ENCODE data around the gene PCED1A.
"Not testable (repeated sequence)": the region's sequence is repeated elsewhere in the genome, so short reads cannot be mapped to it uniquely, and the experiment has no call there.

PCED1A gene

GRCh38 chr20:2838170-2838797 lies 2.2 kb downstream of the PCED1A start:
- H3K4me3 ChIP-seq (ENCODE audit: low read length) = no peak overlapping the region
- no peak for DNase-seq (ENCODE audit: low read depth)
- no peak for TF ChIP-seq CTCF (IDR thresholded peaks at IDR 0.05; ENCODE audit: insufficient read depth, low read depth, low read length, missing control alignments)

GRCh38 chr20:2837221-2837960 lies 3.1 kb downstream of the PCED1A start:
- TF ChIP-seq CTCF (IDR thresholded peaks at IDR 0.05; ENCODE audit: insufficient read depth, low read depth, low read length, missing control alignments) = no peak

DNA sequence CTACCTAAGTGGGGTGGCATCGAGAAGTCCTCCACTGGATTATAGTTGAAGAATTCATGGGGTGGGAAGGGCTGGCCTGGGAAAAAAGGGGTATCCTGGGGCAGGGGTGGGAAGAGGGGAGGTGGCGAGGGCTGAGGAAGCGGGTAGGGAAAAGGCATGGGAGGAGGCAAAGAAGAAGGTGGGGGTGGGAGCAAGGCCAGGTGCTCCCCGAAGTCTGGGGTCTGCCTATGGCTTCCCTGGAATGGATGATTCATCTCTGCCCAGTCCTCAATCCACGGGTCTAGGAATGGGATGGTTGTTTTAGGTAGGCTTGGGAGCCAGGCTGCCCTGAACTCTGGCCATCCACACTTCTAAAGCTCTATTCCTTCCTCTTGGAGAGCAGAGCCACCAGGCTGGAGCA lies 4.4 kb downstream of the PCED1A start:
- no peak for DNase-seq (ENCODE audit: low read depth)
- no peak for TF ChIP-seq CTCF (IDR thresholded peaks at IDR 0.05; ENCODE audit: insufficient read depth, low read depth, low read length, missing control alignments)

More at GRCh38 chr20:2837221-2837960, 3.1 kb downstream of the PCED1A start:
- no peak overlapping the region for H3K4me3 ChIP-seq (ENCODE audit: low read length)
- no peak for DNase-seq (ENCODE audit: low read depth)

DNA sequence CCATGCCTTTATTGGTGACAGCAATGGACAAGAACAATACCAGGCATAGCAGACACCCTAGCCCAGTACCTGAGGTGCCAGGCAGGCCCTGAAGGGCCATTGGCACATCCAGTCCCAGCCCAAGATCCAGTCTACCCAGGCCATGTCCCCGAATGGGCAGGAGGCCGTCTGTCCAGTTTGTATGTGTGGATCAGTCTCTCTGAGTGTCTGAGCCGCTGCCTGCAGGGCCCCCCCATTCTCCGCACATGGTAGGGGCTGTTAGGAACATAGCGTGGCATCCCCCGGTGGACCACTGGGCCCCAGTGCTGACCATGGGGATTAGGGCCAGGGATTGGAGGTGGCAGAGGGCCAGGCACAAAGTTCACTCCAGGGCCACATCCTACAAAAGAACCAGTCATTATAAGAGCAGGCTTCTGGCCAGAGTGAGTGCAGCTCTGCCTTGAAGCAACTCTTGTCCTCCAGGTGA lies 5.1 kb downstream of the PCED1A start:
- no peak for TF ChIP-seq CTCF (IDR thresholded peaks at IDR 0.05; ENCODE audit: insufficient read depth, low read depth, low read length, missing control alignments)
- no peak for DNase-seq (ENCODE audit: low read depth)
- H3K4me3 ChIP-seq (ENCODE audit: low read length) = no peak overlapping the region

More for the DNA sequence above, 4.4 kb downstream of the PCED1A start:
- no peak overlapping the region for H3K4me3 ChIP-seq (ENCODE audit: low read length)

DNA sequence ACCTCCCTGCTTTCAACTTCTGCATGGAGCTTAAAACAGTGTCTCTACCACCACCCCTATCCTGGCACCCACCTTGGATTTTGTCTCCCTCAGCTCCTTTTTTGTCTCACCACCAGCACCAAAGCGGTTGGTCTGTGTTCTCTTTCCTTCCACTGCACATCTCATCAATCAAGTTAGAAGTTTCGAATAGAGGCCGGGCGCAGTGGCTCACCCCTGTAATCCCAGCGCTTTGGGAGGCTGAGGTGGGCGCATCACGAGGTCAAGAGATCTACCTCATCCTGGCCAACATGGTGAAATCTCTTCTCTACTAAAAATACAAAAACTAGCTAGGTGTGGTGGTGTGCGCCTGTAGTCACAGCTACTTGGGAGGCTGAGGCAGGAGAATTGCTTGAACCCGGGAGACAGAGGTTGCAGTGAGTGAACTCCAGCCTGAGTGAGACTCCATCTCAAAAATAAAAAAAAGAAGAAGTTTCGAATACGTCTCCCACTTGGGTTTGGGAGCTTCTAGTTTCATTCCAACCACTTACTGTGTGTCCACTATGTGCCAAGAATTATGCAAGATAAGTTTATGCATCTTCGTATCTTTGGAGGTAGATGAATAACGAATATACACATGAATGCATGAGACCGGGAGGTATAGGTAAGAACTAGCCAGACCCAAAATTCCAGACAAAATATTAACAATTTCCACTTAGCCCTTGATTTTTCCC lies 5.9 kb downstream of the PCED1A start:
- TF ChIP-seq CTCF (IDR thresholded peaks at IDR 0.05; ENCODE audit: insufficient read depth, low read depth, low read length, missing control alignments) = no peak
- DNase-seq (ENCODE audit: low read depth) = no peak
- no peak overlapping the region for H3K4me3 ChIP-seq (ENCODE audit: low read length)

- no peak overlapping the region for H3K4me3 ChIP-seq (ENCODE audit: low read length)
- DNase-seq (ENCODE audit: low read depth) = no peak
- no peak for TF ChIP-seq CTCF (IDR thresholded peaks at IDR 0.05; ENCODE audit: insufficient read depth, low read depth, low read length, missing control alignments)
Measured at GRCh38 chr20:2833761-2834160, 6.7 kb downstream of the PCED1A start.

DNA sequence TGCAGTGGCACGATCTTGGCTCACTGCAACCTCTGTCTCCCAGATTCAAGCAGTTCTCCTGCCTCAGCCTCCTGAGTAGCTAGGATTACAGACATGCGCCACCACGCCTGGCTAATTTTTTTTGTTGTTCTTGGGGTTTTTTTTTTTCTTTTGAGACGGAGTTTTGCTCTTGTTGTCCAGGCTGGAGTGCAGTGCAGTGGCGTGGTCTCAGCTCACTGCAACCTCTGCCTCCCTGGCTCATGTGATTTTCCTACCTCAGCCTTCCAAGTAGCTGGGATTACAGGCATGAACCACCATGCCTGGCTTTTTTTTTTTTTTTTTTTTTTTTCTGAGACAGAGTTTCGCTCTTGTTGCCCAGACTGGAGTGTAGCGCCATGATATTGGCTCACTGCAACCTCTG lies 9.2 kb downstream of the PCED1A start:
- H3K4me3 ChIP-seq (ENCODE audit: low read length); DNase-seq (ENCODE audit: low read depth): not testable (repeated sequence)
